Neutrophil (primary cell): Measurements from ENCODE around the gene CST6.
A peak's percentile ranks its signal among the peaks of the same experiment; 100 is the strongest.

ENCODE experiments used
- H3K27ac ChIP-seq: fragments of 200-600 bp; sonication (generic); 2 replicates; pipeline ENCODE4 v1.5.1; 2016; ENCODE audit warnings: mild to moderate bottlenecking, moderate library complexity
- H3K27me3 ChIP-seq: fragments of 200-600 bp; sonication (generic); 2 replicates; pipeline ENCODE4 v1.6.0; 2016; ENCODE audit warnings: mild to moderate bottlenecking
- H3K36me3 ChIP-seq: fragments of 200-600 bp; sonication (generic); 2 replicates; pipeline ENCODE4 v1.5.1; 2017
- H3K4me1 ChIP-seq, 2 experiments: fragments of 200-600 bp in 1 of 2; sonication (generic) in 1 of 2; 1 replicate in 1 of 2; 2 replicates in 1 of 2; pipeline versions ENCODE4 v1.5.1 to v1.6.1; 2013 to 2016; ENCODE audit warnings: low read depth in 1 of 2, low read length in 1 of 2, mild to moderate bottlenecking in 1 of 2, moderate library complexity in 1 of 2; ENCODE audit not compliant: control insufficient read depth in 1 of 2, insufficient read depth in 1 of 2
- H3K4me3 ChIP-seq, 2 experiments: fragments of 200-600 bp in 1 of 2; sonication (generic) in 1 of 2; 1 replicate in 1 of 2; 2 replicates in 1 of 2; pipeline ENCODE4 v1.5.1; 2013 to 2016; ENCODE audit warnings: low read depth in 1 of 2, low read length in 1 of 2, mild to moderate bottlenecking in 1 of 2, moderate library complexity in 1 of 2
- H3K9me3 ChIP-seq: fragments of 200-600 bp; sonication (generic); 2 replicates; pipeline ENCODE4 v1.5.1; 2016
- TF ChIP-seq, protein P1 (sequence below): fragments of 200-600 bp; sonication (generic); IDR thresholded peaks from 2 replicates; pipeline ENCODE4 v1.5.1; 2016; ENCODE audit warnings: antibody characterized with exemption

The CST6 gene

GRCh38 chr11:66042996-66043906 is 31.4 kb downstream of the CST6 start:
- Histone ChIP-seq H3K4me3 (no peak overlapping the region), H3K36me3 (no peaks in the 10 kb centered on the region), H3K27me3 (peaks cover 24% of the 10 kb centered on the region), H3K27ac (no peak overlapping the region), H3K9me3 (no peaks in the 10 kb centered on the region), H3K4me1 (peaks cover 0 to 7% of the 10 kb centered on the region in 2 experiments)
- TF ChIP-seq, protein P1, sequence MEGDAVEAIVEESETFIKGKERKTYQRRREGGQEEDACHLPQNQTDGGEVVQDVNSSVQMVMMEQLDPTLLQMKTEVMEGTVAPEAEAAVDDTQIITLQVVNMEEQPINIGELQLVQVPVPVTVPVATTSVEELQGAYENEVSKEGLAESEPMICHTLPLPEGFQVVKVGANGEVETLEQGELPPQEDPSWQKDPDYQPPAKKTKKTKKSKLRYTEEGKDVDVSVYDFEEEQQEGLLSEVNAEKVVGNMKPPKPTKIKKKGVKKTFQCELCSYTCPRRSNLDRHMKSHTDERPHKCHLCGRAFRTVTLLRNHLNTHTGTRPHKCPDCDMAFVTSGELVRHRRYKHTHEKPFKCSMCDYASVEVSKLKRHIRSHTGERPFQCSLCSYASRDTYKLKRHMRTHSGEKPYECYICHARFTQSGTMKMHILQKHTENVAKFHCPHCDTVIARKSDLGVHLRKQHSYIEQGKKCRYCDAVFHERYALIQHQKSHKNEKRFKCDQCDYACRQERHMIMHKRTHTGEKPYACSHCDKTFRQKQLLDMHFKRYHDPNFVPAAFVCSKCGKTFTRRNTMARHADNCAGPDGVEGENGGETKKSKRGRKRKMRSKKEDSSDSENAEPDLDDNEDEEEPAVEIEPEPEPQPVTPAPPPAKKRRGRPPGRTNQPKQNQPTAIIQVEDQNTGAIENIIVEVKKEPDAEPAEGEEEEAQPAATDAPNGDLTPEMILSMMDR = no peak

GRCh38 chr11:66044757-66045156 is 32.9 kb downstream of the CST6 start:
- H3K4me3 ChIP-seq = no peak overlapping the region
- no peak overlapping the region for H3K27ac ChIP-seq
- H3K9me3 ChIP-seq = no peaks in the 10 kb centered on the region
- H3K27me3 ChIP-seq = peaks cover 39% of the 10 kb centered on the region
- TF ChIP-seq, protein P1 = no peak
- no peaks in the 10 kb centered on the region for H3K36me3 ChIP-seq
- H3K4me1 ChIP-seq = peaks cover 0 to 7% of the 10 kb centered on the region in 2 experiments

GRCh38 chr11:66045177-66045639 is 33.4 kb downstream of the CST6 start:
- Histone ChIP-seq H3K4me3 (no peak overlapping the region), H3K27ac (no peak overlapping the region), H3K4me1 (peaks cover 0 to 7% of the 10 kb centered on the region in 2 experiments), H3K36me3 (no peaks in the 10 kb centered on the region), H3K27me3 (peaks cover 42% of the 10 kb centered on the region), H3K9me3 (no peaks in the 10 kb centered on the region)
- TF ChIP-seq, protein P1 = peak; percentile 79

- peaks cover 11 to 16% of the 10 kb centered on the region in 2 experiments for H3K4me1 ChIP-seq
- no peak overlapping the region for H3K27ac ChIP-seq
- no peaks in the 10 kb centered on the region for H3K9me3 ChIP-seq
- TF ChIP-seq, protein P1 = no peak
- H3K27me3 ChIP-seq = peaks cover 42% of the 10 kb centered on the region
- no peaks in the 10 kb centered on the region for H3K36me3 ChIP-seq
- H3K4me3 ChIP-seq = no peak overlapping the region
Observed at GRCh38 chr11:66046901-66047300, 35.1 kb downstream of the CST6 start.

DNA sequence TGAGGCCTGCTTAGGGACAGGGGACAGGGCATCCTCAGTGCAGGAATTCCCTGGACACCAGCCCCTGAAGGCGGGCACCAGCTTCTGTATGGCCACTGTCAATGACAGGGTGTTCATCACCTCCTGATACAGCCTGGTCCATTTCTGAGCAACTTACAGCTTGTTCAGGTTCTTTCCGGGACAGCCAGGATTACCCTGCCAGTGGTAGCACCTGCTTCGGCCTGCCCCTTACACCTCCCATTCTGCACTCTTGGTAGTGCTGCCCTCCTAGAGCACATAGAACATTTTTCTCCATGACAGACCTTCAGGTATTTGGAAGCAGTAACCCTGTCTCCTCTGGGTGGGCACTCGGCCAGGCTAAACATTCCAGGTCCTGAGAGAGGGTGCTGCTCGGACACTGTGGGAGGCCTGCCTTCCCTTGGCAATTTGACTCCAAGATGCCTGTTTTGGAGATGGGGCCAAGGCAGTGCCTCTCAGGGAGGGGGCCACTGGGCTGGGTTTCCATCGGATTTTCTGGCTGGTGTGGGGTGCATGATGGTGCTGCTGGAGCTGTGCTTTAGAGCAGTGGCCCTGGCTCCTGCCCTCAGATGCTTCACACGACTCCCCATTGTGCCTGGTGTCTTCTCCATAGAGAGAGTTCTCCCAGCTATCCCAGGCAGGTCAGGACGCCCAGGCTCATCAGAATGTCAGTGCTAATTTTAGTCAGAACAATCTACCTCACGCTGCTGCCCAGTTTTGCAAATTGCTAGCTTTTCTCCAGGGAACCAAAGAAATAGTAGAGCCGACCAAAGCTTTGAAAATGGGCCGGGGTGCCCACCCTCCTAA is 35.9 kb downstream of the CST6 start:
- TF ChIP-seq, protein P1 = no peak
- Histone ChIP-seq H3K27ac (no peak overlapping the region), H3K4me3 (no peak overlapping the region), H3K4me1 (peaks cover 15 to 18% of the 10 kb centered on the region in 2 experiments), H3K27me3 (peaks cover 42% of the 10 kb centered on the region), H3K9me3 (no peaks in the 10 kb centered on the region), H3K36me3 (no peaks in the 10 kb centered on the region)
